SK-N-SH (cell line): Measurements from ENCODE around the gene CPSF3.

Experiments used
- CTCF ChIP-seq: fragments of 200-600 bp; sonication (generic); IDR thresholded peaks from 2 replicates; pipeline ENCODE4 v1.6.1; 2017; ENCODE audit warnings: antibody characterized with exemption, mild to moderate bottlenecking, moderate library complexity
- EP300 ChIP-seq, 2 experiments: IDR thresholded peaks; 2 replicates each; pipeline versions ENCODE4 v1.4.0 to v1.6.1; 2012; ENCODE audit warnings: borderline replicate concordance in 1 of 2, low read depth in 1 of 2, low read length in 1 of 2
- MEF2A ChIP-seq: IDR thresholded peaks from 2 replicates; pipeline ENCODE4 v1.4.0; 2012; ENCODE audit warnings: low read depth, borderline replicate concordance
- NRF1 ChIP-seq: IDR thresholded peaks from 2 replicates; pipeline ENCODE4 v1.6.1; 2012; ENCODE audit warnings: low read depth, mild to moderate bottlenecking, low read length
- RAD21 ChIP-seq: IDR thresholded peaks from 2 replicates; pipeline ENCODE4 v1.6.1; 2012; ENCODE audit warnings: mild to moderate bottlenecking, low read length
- RFX5 ChIP-seq: IDR thresholded peaks from 2 replicates; pipeline ENCODE4 v1.6.1; 2012; ENCODE audit warnings: mild to moderate bottlenecking, improper control_type of control experiment, low read length

GRCh38 chr2:9471206-9471605 lies 47.8 kb downstream of the CPSF3 start:
- no peak for TF ChIP-seq CTCF
- no peak for TF ChIP-seq RAD21
- TF ChIP-seq EP300 (IDR thresholded peaks at IDR 0.05; ENCODE audit: borderline replicate concordance in 1 of 2, low read depth in 1 of 2, low read length in 1 of 2): no peak
- no peak for TF ChIP-seq NRF1
- TF ChIP-seq RFX5: no peak
- no peak for TF ChIP-seq MEF2A
